OCI-LY1 (cell line): ENCODE data around the gene PC.

Experiments
- EZH2 ChIP-seq: fragments of 200-600 bp; sonication (generic), shearing (Covaris generic); IDR thresholded peaks from 2 replicates; pipeline ENCODE4 v1.8.0; 2017; ENCODE audit warnings: borderline replicate concordance, mixed run types, mild to moderate bottlenecking, antibody characterized with exemption, low read length, moderate library complexity, mixed read lengths
- TF ChIP-seq, protein P1 (sequence below): fragments of 200-600 bp; sonication (generic), shearing (Covaris generic); IDR thresholded peaks from 2 replicates; pipeline ENCODE4 v1.5.1; 2017; ENCODE audit warnings: mild to moderate bottlenecking, antibody characterized with exemption, low read length, moderate library complexity, mixed read lengths

DNA sequence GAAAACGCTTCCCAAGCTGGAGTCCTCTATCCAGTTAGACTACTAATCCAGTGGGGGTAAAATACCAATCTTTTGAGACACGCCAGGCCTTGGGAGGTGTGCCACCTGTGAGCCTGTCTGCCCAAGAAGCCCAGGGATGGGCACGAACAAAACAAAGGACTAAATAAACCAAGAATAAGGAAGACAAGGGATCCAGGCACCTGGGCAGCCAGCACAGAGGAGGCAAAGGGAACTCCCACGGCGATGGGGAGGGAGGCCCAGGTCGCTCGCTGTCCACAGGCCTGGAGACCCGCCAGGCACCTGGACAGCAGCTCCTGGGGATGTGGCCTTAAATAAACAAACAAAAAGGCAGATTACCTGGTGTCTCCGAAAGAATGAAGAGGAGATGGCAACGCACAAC, 69.9 kb downstream of the PC start:
- TF ChIP-seq, protein P1, sequence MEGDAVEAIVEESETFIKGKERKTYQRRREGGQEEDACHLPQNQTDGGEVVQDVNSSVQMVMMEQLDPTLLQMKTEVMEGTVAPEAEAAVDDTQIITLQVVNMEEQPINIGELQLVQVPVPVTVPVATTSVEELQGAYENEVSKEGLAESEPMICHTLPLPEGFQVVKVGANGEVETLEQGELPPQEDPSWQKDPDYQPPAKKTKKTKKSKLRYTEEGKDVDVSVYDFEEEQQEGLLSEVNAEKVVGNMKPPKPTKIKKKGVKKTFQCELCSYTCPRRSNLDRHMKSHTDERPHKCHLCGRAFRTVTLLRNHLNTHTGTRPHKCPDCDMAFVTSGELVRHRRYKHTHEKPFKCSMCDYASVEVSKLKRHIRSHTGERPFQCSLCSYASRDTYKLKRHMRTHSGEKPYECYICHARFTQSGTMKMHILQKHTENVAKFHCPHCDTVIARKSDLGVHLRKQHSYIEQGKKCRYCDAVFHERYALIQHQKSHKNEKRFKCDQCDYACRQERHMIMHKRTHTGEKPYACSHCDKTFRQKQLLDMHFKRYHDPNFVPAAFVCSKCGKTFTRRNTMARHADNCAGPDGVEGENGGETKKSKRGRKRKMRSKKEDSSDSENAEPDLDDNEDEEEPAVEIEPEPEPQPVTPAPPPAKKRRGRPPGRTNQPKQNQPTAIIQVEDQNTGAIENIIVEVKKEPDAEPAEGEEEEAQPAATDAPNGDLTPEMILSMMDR = no peak
- TF ChIP-seq EZH2 = no peak
